Measurements from ENCODE around the gene NEBL. TPM values are rescaled to one million over a fixed set of nuclear protein-coding genes. Genes with fewer than 3 reads are reported as not detected.

Gene NEBL
- total RNA-seq, 1 experiment from 2014 or later: 32.3 TPM

DNA sequence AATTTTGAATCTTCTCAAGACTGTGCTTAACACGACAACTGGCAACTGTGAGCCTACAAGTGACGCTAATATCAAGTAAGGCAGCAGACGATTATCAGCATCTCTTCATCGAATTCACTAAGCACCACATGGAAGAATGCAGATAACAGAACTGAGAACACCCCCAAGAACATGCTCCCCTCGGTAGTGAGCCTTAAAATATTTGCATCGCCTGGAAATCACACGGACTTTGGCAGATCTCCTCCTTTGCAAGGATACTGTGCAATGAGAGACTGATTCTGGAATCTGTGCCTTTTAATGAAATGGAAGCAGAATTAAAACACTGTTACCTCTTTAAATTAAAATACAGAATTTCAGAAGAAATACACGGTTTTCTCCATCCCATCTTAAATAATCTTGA is 38.2 kb upstream of the NEBL start:
- H3K36me3 ChIP-seq (ENCODE audit: control insufficient read depth, insufficient read depth, low read length): no peaks in the 10 kb centered on the region
- in situ Hi-C loops (cut with HindIII; ENCODE audit: low pct_unique_long_range_greater_than_20kb, low sequenced_read_pairs): no loop called here
- ChIA-PET CTCF (no interaction called here), POLR2A (interaction anchor here (0.6 kb wide), 1 partner anchor 14 kb away, joined by 3 read pairs; no protein-coding TSS in a partner anchor)
- H3K27ac ChIP-seq (ENCODE audit: low read length): no peak overlapping the region
- H3K4me3 ChIP-seq (ENCODE audit: low read depth in 2 of 2, low read length in 2 of 2): no peak overlapping the region
- no peaks in the 10 kb centered on the region for H3K9me3 ChIP-seq (ENCODE audit: control insufficient read depth, insufficient read depth, low read depth, low read length)
- no peaks in the 10 kb centered on the region for H3K4me1 ChIP-seq (ENCODE audit: control insufficient read depth, insufficient read depth, low read length)
- TF ChIP-seq CTCF (IDR thresholded peaks at IDR 0.05) (no peak), TCF7L2 (IDR thresholded peaks at IDR 0.05; ENCODE audit: low read depth, low read length) (no peak), POLR2AphosphoS5 (IDR thresholded peaks at IDR 0.05; ENCODE audit: low read depth, low read length) (no peak), SIN3A (IDR thresholded peaks at IDR 0.05; ENCODE audit: borderline replicate concordance, insufficient read depth, low read depth, low read length) (no peak)
- TF ChIP-seq, protein P1, sequence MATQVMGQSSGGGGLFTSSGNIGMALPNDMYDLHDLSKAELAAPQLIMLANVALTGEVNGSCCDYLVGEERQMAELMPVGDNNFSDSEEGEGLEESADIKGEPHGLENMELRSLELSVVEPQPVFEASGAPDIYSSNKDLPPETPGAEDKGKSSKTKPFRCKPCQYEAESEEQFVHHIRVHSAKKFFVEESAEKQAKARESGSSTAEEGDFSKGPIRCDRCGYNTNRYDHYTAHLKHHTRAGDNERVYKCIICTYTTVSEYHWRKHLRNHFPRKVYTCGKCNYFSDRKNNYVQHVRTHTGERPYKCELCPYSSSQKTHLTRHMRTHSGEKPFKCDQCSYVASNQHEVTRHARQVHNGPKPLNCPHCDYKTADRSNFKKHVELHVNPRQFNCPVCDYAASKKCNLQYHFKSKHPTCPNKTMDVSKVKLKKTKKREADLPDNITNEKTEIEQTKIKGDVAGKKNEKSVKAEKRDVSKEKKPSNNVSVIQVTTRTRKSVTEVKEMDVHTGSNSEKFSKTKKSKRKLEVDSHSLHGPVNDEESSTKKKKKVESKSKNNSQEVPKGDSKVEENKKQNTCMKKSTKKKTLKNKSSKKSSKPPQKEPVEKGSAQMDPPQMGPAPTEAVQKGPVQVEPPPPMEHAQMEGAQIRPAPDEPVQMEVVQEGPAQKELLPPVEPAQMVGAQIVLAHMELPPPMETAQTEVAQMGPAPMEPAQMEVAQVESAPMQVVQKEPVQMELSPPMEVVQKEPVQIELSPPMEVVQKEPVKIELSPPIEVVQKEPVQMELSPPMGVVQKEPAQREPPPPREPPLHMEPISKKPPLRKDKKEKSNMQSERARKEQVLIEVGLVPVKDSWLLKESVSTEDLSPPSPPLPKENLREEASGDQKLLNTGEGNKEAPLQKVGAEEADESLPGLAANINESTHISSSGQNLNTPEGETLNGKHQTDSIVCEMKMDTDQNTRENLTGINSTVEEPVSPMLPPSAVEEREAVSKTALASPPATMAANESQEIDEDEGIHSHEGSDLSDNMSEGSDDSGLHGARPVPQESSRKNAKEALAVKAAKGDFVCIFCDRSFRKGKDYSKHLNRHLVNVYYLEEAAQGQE (IDR thresholded peaks at IDR 0.05; ENCODE audit: insufficient read depth in 1 of 2, low read depth in 2 of 2, low read length in 1 of 2): no peak
- no TSS peak for BruUV-seq (replicated peaks)
- ATAC-seq: no peak
- no peak for DNase-seq (ENCODE audit: low read depth, low spot score)
- intact Hi-C loops (cut with micrococcal nuclease; ENCODE audit: unreplicated experiment): no loop called here
- no peaks in the 10 kb centered on the region for H3K27me3 ChIP-seq (ENCODE audit: control insufficient read depth, insufficient read depth, low read length)

DNA sequence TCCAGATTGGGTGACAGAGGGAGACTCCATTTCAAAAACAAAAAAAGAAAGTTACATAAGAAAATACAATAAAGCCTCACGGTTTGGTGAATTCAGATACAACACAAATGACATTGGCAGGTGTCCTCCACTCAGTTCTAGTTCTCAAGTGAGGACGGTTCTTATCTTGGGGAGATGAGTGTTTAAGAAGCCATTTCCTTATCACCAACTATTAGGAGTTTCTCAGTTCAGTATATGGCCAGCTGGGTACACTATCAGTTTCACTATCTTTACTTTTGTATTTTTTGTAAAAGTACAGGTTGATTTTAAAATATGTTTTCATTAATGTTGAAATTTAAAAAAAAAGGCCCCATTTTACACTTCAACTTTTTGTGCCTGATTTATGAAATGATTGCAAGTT is 36.6 kb upstream of the NEBL start:
- intact Hi-C loops (cut with micrococcal nuclease; ENCODE audit: unreplicated experiment) (no loop called here), in situ Hi-C loops (cut with HindIII; ENCODE audit: low pct_unique_long_range_greater_than_20kb, low sequenced_read_pairs) (no loop called here)
- CTCF ChIA-PET: no interaction called here
- Histone ChIP-seq H3K4me1 (ENCODE audit: control insufficient read depth, insufficient read depth, low read length) (no peaks in the 10 kb centered on the region), H3K36me3 (ENCODE audit: control insufficient read depth, insufficient read depth, low read length) (no peaks in the 10 kb centered on the region), H3K4me3 (ENCODE audit: low read depth in 2 of 2, low read length in 2 of 2) (no peak overlapping the region), H3K9me3 (ENCODE audit: control insufficient read depth, insufficient read depth, low read depth, low read length) (no peaks in the 10 kb centered on the region), H3K27me3 (ENCODE audit: control insufficient read depth, insufficient read depth, low read length) (no peaks in the 10 kb centered on the region), H3K27ac (ENCODE audit: low read length) (no peak overlapping the region)
- TF ChIP-seq SIN3A (IDR thresholded peaks at IDR 0.05; ENCODE audit: borderline replicate concordance, insufficient read depth, low read depth, low read length) (no peak), TCF7L2 (IDR thresholded peaks at IDR 0.05; ENCODE audit: low read depth, low read length) (no peak), CTCF (IDR thresholded peaks at IDR 0.05) (no peak), POLR2AphosphoS5 (IDR thresholded peaks at IDR 0.05; ENCODE audit: low read depth, low read length) (no peak)
- TF ChIP-seq, protein P1 (IDR thresholded peaks at IDR 0.05; ENCODE audit: insufficient read depth in 1 of 2, low read depth in 2 of 2, low read length in 1 of 2): no peak
- no peak for DNase-seq (ENCODE audit: low read depth, low spot score)
- POLR2A ChIA-PET: no interaction called here
- BruUV-seq (replicated peaks): no TSS peak
- no peak for ATAC-seq

Measured in Panc1 (cell line).